ENCODE measurements around the gene KRT73. TPM values are rescaled to one million over a fixed set of nuclear protein-coding genes. Genes with fewer than 3 reads are reported as not detected.

The KRT73 gene
- total RNA-seq, 1 experiment from 2014 or later = not detected

DNA sequence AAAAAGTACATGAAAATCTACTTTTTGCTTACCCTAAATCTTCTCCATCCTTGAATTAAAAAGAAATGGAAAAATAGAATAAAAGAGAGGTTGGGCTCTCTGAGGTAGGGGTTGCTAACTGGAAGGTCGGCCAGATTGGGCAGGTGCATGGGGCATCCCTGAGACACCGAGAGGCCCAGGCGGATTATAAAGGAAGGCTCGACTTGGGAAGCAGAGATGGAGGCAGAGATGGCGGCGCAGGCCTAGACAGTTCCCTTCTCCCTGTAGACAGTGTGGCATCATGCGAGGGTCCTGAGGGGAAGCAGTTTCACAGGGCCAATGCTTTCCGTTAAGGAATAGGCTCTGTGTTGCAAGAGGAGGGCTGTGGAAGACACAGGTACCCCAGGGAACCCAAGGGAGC lies 41.0 kb downstream of the KRT73 start:
- Mint-ChIP-seq H3K27ac (0 out of 7 replicates have a peak overlapping the region, but pooled peaks of 1 of the 3 experiments have one; percentile 18), H3K4me3 (no peak overlapping the region), H3K9me3 (no peaks in the 10 kb centered on the region), H3K4me1 (peaks cover 6 to 8% of the 10 kb centered on the region in 2 experiments; a peak in 3 of 4 replicates), H3K36me3 (ENCODE audit: insufficient read depth in 1 of 3, low read depth in 3 of 3) (no peaks in the 10 kb centered on the region), H3K27me3 (ENCODE audit: low read depth) (peaks cover 11% of the 10 kb centered on the region)
- no peak overlapping the region for H3K9ac ChIP-seq (ENCODE audit: extremely low read depth, insufficient read length, low read length)
- no peak overlapping the region for H3K27ac ChIP-seq (ENCODE audit: insufficient read length, low read depth, low read length)
- H3K4me2 ChIP-seq (ENCODE audit: insufficient read depth, insufficient read length, low read length) = no peak overlapping the region
- H3K4ac ChIP-seq (ENCODE audit: low read depth, low read length) = no peak overlapping the region
- H4K5ac ChIP-seq (ENCODE audit: insufficient read length, low read depth, low read length) = no peak overlapping the region
- no peak overlapping the region for H2BK12ac ChIP-seq (ENCODE audit: insufficient read length, low read depth, low read length)
- H2BK5ac ChIP-seq (ENCODE audit: insufficient read length, low read length) = no peak overlapping the region
- H3K4me1 ChIP-seq (ENCODE audit: insufficient read depth, low read length) = no peaks in the 10 kb centered on the region
- H3K27me3 ChIP-seq (ENCODE audit: insufficient read depth, low read length) = no peaks in the 10 kb centered on the region
- no peaks in the 10 kb centered on the region for H3K79me1 ChIP-seq (ENCODE audit: insufficient read depth, low read depth, low read length, poor library complexity, severe bottlenecking)
- no peak overlapping the region for H3K56ac ChIP-seq (ENCODE audit: insufficient read length, low read depth, low read length)
- no peak overlapping the region for H2BK20ac ChIP-seq (ENCODE audit: low read depth, low read length, poor library complexity, severe bottlenecking)
- no peaks in the 10 kb centered on the region for H4K20me1 ChIP-seq (ENCODE audit: control insufficient read depth, insufficient read depth, insufficient read length)
- no CpG with 5 or more reads among the region's 8 CpGs for WGBS (ENCODE audit: extremely low coverage, insufficient read length, low lambda C conversion rate)
- H3K23ac ChIP-seq (ENCODE audit: insufficient read length, low read depth, low read length) = no peak overlapping the region
- H4K91ac ChIP-seq (ENCODE audit: insufficient read length, low read depth, low read length) = no peak overlapping the region
- no peak overlapping the region for H3K18ac ChIP-seq (ENCODE audit: insufficient read length, low read depth, low read length)
- no peak overlapping the region for H2BK120ac ChIP-seq (ENCODE audit: low read depth, low read length, poor library complexity, severe bottlenecking)
- H3K14ac ChIP-seq (ENCODE audit: insufficient read depth, low read length) = no peak overlapping the region
- H4K8ac ChIP-seq (replicated peaks; ENCODE audit: insufficient read length, low read depth, low read length) = no peak overlapping the region
- H3K23me2 ChIP-seq (ENCODE audit: insufficient read length, low read depth, low read length, poor library complexity, severe bottlenecking) = no peaks in the 10 kb centered on the region
- no peak overlapping the region for H2AFZ ChIP-seq (ENCODE audit: low read length)
- TF ChIP-seq, protein P1, sequence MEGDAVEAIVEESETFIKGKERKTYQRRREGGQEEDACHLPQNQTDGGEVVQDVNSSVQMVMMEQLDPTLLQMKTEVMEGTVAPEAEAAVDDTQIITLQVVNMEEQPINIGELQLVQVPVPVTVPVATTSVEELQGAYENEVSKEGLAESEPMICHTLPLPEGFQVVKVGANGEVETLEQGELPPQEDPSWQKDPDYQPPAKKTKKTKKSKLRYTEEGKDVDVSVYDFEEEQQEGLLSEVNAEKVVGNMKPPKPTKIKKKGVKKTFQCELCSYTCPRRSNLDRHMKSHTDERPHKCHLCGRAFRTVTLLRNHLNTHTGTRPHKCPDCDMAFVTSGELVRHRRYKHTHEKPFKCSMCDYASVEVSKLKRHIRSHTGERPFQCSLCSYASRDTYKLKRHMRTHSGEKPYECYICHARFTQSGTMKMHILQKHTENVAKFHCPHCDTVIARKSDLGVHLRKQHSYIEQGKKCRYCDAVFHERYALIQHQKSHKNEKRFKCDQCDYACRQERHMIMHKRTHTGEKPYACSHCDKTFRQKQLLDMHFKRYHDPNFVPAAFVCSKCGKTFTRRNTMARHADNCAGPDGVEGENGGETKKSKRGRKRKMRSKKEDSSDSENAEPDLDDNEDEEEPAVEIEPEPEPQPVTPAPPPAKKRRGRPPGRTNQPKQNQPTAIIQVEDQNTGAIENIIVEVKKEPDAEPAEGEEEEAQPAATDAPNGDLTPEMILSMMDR (conservative IDR thresholded peaks at IDR 0.05) = no peak
- H3K9me3 ChIP-seq (ENCODE audit: control insufficient read depth, low read depth, low read length) = no peaks in the 10 kb centered on the region
- no peak overlapping the region for H2AK5ac ChIP-seq (ENCODE audit: insufficient read length, low read length)
- no peaks in the 10 kb centered on the region for H3K79me2 ChIP-seq (ENCODE audit: insufficient read depth, low read length)
- H2BK15ac ChIP-seq (ENCODE audit: low read depth, low read length) = no peak overlapping the region
- H3T11ph ChIP-seq (ENCODE audit: low read length) = no peak overlapping the region
- no peak for DNase-seq
